Endothelial cell of umbilical vein (primary cell): Measurements from ENCODE around the gene EEIG1. TPM values are rescaled to one million over a fixed set of nuclear protein-coding genes. Genes with fewer than 3 reads are reported as not detected.

ENCODE experiments used
- BruUV-seq: library from RNA; stranded (reverse); fragments of 400-500 nt; replicated peaks from 2 replicates; lab custom pipeline; 2021; lab: Mats Ljungman, UMichigan
- CTCF ChIA-PET: fragments of 300-600, 350-600 bp; sonication (Branson Sonifier 250); formaldehyde crosslinking; loops from one replicate; lab custom pipeline; 2021; ENCODE audit warnings: antibody characterized with exemption, inconsistent platforms; lab: Charles Lee
- POLR2A ChIA-PET: fragments of 300-600, 350-600 bp; sonication (Branson Sonifier 250); formaldehyde crosslinking; loops from one replicate; lab custom pipeline; 2021; ENCODE audit warnings: antibody characterized with exemption, inconsistent platforms; lab: Charles Lee
- DNase-seq: peaks from one replicate; pipeline ENCODE4 v3.0.0-alpha.2; 2011; ENCODE audit warnings: low read depth, low spot score
- FAIRE-seq: peaks from 2 replicates; lab custom pipeline; 2011; peaks lifted over from hg19 to GRCh38; lab: Jason Lieb, UNC
- H2AFZ ChIP-seq: 2 replicates; pipeline ENCODE4 v1.6.0; 2012; ENCODE audit warnings: low read depth, low read length, control low read depth, inconsistent platforms
- H3K27ac ChIP-seq: 2 replicates; pipeline ENCODE4 v1.5.1; 2011; ENCODE audit warnings: low read depth, mild to moderate bottlenecking, control low read depth, low read length, moderate library complexity; ENCODE audit not compliant: insufficient read depth
- H3K27me3 ChIP-seq, 2 experiments: 2 replicates each; pipeline versions ENCODE4 v1.6.0 to v1.6.1; 2011; ENCODE audit warnings: low read length in 2 of 2, mixed read lengths in 1 of 2; ENCODE audit not compliant: control insufficient read depth in 2 of 2, insufficient read depth in 2 of 2
- H3K36me3 ChIP-seq, 2 experiments: 2 replicates in 1 of 2; 3 replicates in 1 of 2; pipeline ENCODE4 v1.5.1; 2011; ENCODE audit warnings: low read length in 2 of 2, mild to moderate bottlenecking in 1 of 2, moderate library complexity in 1 of 2; ENCODE audit not compliant: control insufficient read depth in 2 of 2, insufficient read depth in 2 of 2; ENCODE audit errors: extremely low read depth in 1 of 2
- H3K4me1 ChIP-seq: 3 replicates; pipeline ENCODE4 v1.5.1; 2011; ENCODE audit warnings: mild to moderate bottlenecking, low read length; ENCODE audit not compliant: control insufficient read depth, insufficient read depth; ENCODE audit errors: extremely low read depth
- H3K4me2 ChIP-seq: 2 replicates; pipeline ENCODE4 v1.6.1; 2011; ENCODE audit warnings: low read length, control low read depth, mixed read lengths; ENCODE audit not compliant: insufficient read depth
- H3K4me3 ChIP-seq, 3 experiments: fragments of 200-600 bp in 1 of 3; sonication (generic), shearing (Covaris generic) in 1 of 3; replicated peaks in 1 of 3; 2 replicates each; pipeline ENCODE4 v1.5.1; 2011 to 2016; ENCODE audit warnings: control low read depth in 3 of 3, low read length in 3 of 3, mild to moderate bottlenecking in 2 of 3, inconsistent platforms in 1 of 3, low read depth in 1 of 3, moderate library complexity in 1 of 3; ENCODE audit not compliant: insufficient read depth in 1 of 3
- H3K79me2 ChIP-seq: 2 replicates; pipeline ENCODE4 v1.6.0; 2012; ENCODE audit warnings: low read length, inconsistent platforms; ENCODE audit not compliant: control insufficient read depth, insufficient read depth
- H3K9ac ChIP-seq: replicated peaks from 2 replicates; pipeline ENCODE3; 2011; ENCODE audit warnings: low read length, control low read depth; ENCODE audit not compliant: insufficient read depth; ENCODE audit errors: extremely low read depth
- H3K9me1 ChIP-seq: replicated peaks from 3 replicates; pipeline ENCODE4 v1.6.0; 2011; ENCODE audit warnings: mild to moderate bottlenecking, low read length; ENCODE audit not compliant: control insufficient read depth, insufficient read depth; ENCODE audit errors: extremely low read depth
- H3K9me3 ChIP-seq: replicated peaks from 2 replicates; pipeline ENCODE4 v1.5.1; 2012; ENCODE audit warnings: low read length, inconsistent platforms; ENCODE audit not compliant: control insufficient read depth, insufficient read depth
- H4K20me1 ChIP-seq: replicated peaks from 2 replicates; pipeline ENCODE3; 2011; ENCODE audit warnings: mild to moderate bottlenecking, low read length; ENCODE audit not compliant: control insufficient read depth, insufficient read depth; ENCODE audit errors: extremely low read depth
- CTCF ChIP-seq, 2 donors: IDR thresholded peaks; 1 replicate in 1 of 2; 2 replicates in 1 of 2; pipeline ENCODE4 v1.5.1; 2011; ENCODE audit warnings: low read length in 2 of 2, mild to moderate bottlenecking in 2 of 2, moderate library complexity in 2 of 2, control low read depth in 1 of 2, inconsistent platforms in 1 of 2, low read depth in 1 of 2; ENCODE audit not compliant: insufficient read depth in 1 of 2; ENCODE audit errors: extremely low read depth in 1 of 2
- EZH2 ChIP-seq: IDR thresholded peaks from 2 replicates; pipeline ENCODE4 v1.6.1; 2012; ENCODE audit warnings: borderline replicate concordance, low read depth, mild to moderate bottlenecking, moderate library complexity, low read length, inconsistent platforms; ENCODE audit not compliant: severe bottlenecking
- FOS ChIP-seq: IDR thresholded peaks from 2 replicates; pipeline ENCODE4 v1.6.1; 2011; ENCODE audit warnings: mild to moderate bottlenecking, low read length, moderate library complexity, borderline replicate concordance; ENCODE audit not compliant: insufficient read depth
- GATA2 ChIP-seq: IDR thresholded peaks from 2 replicates; pipeline ENCODE4 v1.7.0; 2011; ENCODE audit warnings: low read depth, mild to moderate bottlenecking, moderate library complexity, mixed read lengths, low read length; ENCODE audit not compliant: insufficient read length, insufficient read depth
- JUN ChIP-seq: IDR thresholded peaks from 2 replicates; pipeline ENCODE4 v1.6.1; 2011; ENCODE audit warnings: borderline replicate concordance, low read depth; ENCODE audit not compliant: insufficient read length, insufficient read depth
- MYC ChIP-seq: IDR thresholded peaks from one replicate; pipeline ENCODE4 v1.6.1; 2011; ENCODE audit warnings: mild to moderate bottlenecking, low read depth, low read length
- POLR2A ChIP-seq: IDR thresholded peaks from 2 replicates; pipeline ENCODE4 v1.6.1; 2012; ENCODE audit warnings: low read depth, mild to moderate bottlenecking, control low read depth, low read length
- POLR2AphosphoS5 ChIP-seq: IDR thresholded peaks from 2 replicates; pipeline ENCODE4 v1.6.1; 2012; ENCODE audit warnings: low read depth, mild to moderate bottlenecking, control low read depth, low read length, moderate library complexity; ENCODE audit not compliant: insufficient read depth
- dilution Hi-C: fragments of 300-500 bp; cut with MboI; formaldehyde crosslinking; loops from one replicate; pipeline ENCODE4 v1.15.0; 2019; ENCODE audit warnings: low sequenced_read_pairs; ENCODE audit not compliant: extremely low pct_ligation_motif_present
- intact Hi-C: fragments of 100-400 bp; cut with micrococcal nuclease; formaldehyde crosslinking; loops from one replicate; pipeline ENCODE4 v1.10.0; 2022
- polyA plus RNA-seq, 4 experiments: library from polyadenylated mRNA; depleted of rRNA in 3 of 4; stranded (reverse) in 3 of 4; unstranded in 1 of 4; fragments of >200 nt; gene quantifications; 2 replicates each; pipeline versions ENCODE4 v1.2.1 to v1.2.3, GENCODE V29; 2011 to 2012; ENCODE audit warnings: missing spikeins in 1 of 4
- total RNA-seq: library from RNA; stranded (reverse); gene quantifications from 2 replicates; pipeline ENCODE4 v1.2.3, GENCODE V29; 2021
- TF ChIP-seq, protein P1 (sequence below): IDR thresholded peaks from 2 replicates; pipeline ENCODE4 v1.6.1; 2011; ENCODE audit not compliant: insufficient read depth, insufficient read length

The EEIG1 gene
- total and polyA plus RNA-seq, 2 donors (not counting 3 experiments of a cell fraction or from before 2014, with no cell fraction given) = 8.4 to 19.0 TPM

DNA sequence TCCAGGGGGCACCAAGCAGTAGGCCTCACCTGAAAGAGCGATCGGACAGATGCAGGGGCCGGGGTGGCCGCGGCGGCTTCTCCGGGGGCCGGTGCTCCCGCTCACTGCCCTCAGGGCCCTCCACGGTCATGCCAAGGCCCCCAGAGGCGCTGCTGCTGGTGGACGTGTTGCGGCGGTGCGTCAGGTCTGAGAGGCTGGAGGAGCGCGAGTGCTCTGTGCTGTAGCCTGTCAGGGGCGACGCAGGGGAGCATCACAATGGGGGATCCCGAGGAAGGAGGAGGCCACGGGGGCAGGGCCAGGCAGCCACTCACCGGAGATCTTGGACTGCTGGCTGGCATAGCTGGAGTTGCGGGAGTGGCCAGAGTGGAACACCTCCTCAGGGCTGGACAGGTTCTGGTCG lies 35.5 kb downstream of the EEIG1 start:
- DNase-seq = no peak
- intact Hi-C loops = no loop called here
- Histone ChIP-seq H3K36me3 (peaks cover 0 to 5% of the 10 kb centered on the region in 2 experiments), H3K9me1 (no peaks in the 10 kb centered on the region), H2AFZ (no peak overlapping the region), H3K27ac (no peak overlapping the region), H3K4me3 (no peak overlapping the region), H3K4me2 (no peak overlapping the region), H4K20me1 (no peaks in the 10 kb centered on the region), H3K4me1 (no peaks in the 10 kb centered on the region), H3K9ac (no peak overlapping the region), H3K9me3 (no peaks in the 10 kb centered on the region), H3K79me2 (no peaks in the 10 kb centered on the region), H3K27me3 (no peaks in the 10 kb centered on the region)
- dilution Hi-C loops = no loop called here
- BruUV-seq = no TSS peak
- CTCF ChIA-PET = interaction anchor here (6.1 to 6.5 kb wide), 2 partner anchors 33 to 92 kb away, joined by 71 to 203 read pairs; partner anchors contain the start of gene EEIG1
- FAIRE-seq = no peak
- TF ChIP-seq GATA2 = no peak
- POLR2A ChIA-PET = no interaction called here

GRCh38 chr9:127944586-127945218 lies 36.1 kb downstream of the EEIG1 start:
- Histone ChIP-seq H3K4me3 (no peak overlapping the region), H3K4me2 (no peak overlapping the region), H2AFZ (no peak overlapping the region), H3K9ac (no peak overlapping the region), H3K9me3 (no peaks in the 10 kb centered on the region), H3K4me1 (no peaks in the 10 kb centered on the region), H4K20me1 (no peaks in the 10 kb centered on the region), H3K36me3 (peaks cover 0 to 5% of the 10 kb centered on the region in 2 experiments), H3K27me3 (no peaks in the 10 kb centered on the region), H3K79me2 (no peaks in the 10 kb centered on the region), H3K27ac (no peak overlapping the region), H3K9me1 (no peaks in the 10 kb centered on the region)
- dilution Hi-C loops = no loop called here
- no peak for TF ChIP-seq CTCF (IDR thresholded peaks at IDR 0.05; ENCODE audit: extremely low read depth in 1 of 2, insufficient read depth in 1 of 2, low read depth in 1 of 2, low read length in 2 of 2)
- TF ChIP-seq JUN = no peak
- TF ChIP-seq, protein P1, sequence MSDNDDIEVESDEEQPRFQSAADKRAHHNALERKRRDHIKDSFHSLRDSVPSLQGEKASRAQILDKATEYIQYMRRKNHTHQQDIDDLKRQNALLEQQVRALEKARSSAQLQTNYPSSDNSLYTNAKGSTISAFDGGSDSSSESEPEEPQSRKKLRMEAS = no peak
- TF ChIP-seq EZH2 = no peak
- no peak for TF ChIP-seq POLR2A
- no peak for TF ChIP-seq POLR2AphosphoS5
- TF ChIP-seq MYC = no peak
- no peak for TF ChIP-seq GATA2
- TF ChIP-seq FOS = no peak
- no TSS peak for BruUV-seq
- DNase-seq (no peak), FAIRE-seq (no peak)
- CTCF ChIA-PET = interaction anchor here (0.9 to 6.5 kb wide), 13 partner anchors 10 to 173 kb away, joined by 3 to 203 read pairs (median 5); partner anchors contain the start of gene EEIG1
- POLR2A ChIA-PET = no interaction called here
- intact Hi-C loops = no loop called here
